ENCODE measurements around the gene APBA1.

The APBA1 gene

GRCh38 chr9:69678843-69679538 is 6.8 kb upstream of the APBA1 start:
- Histone ChIP-seq H3K4me3 (no peak overlapping the region), H3K9ac (no peak overlapping the region), H3K9me3 (no peaks in the 10 kb centered on the region), H3K4me1 (peaks cover 18% of the 10 kb centered on the region), H3K27ac (no peak overlapping the region), H3K4me2 (no peak overlapping the region), H4K20me1 (no peaks in the 10 kb centered on the region), H3K36me3 (no peaks in the 10 kb centered on the region), H3K27me3 (no peaks in the 10 kb centered on the region)
- no peak for TF ChIP-seq Cebpa-rat (IDR thresholded peaks at IDR 0.05)

GRCh38 chr9:69677931-69678330 is 5.8 kb upstream of the APBA1 start:
- Histone ChIP-seq H3K27ac (no peak overlapping the region), H3K4me3 (no peak overlapping the region), H3K4me1 (peaks cover 29% of the 10 kb centered on the region), H3K4me2 (no peak overlapping the region), H3K9me3 (no peaks in the 10 kb centered on the region), H3K9ac (no peak overlapping the region), H4K20me1 (no peaks in the 10 kb centered on the region), H3K36me3 (no peaks in the 10 kb centered on the region), H3K27me3 (no peaks in the 10 kb centered on the region)
- TF ChIP-seq Cebpa-rat (IDR thresholded peaks at IDR 0.05): no peak

- no peak for TF ChIP-seq Cebpa-rat (IDR thresholded peaks at IDR 0.05)
- Histone ChIP-seq H3K27me3 (no peaks in the 10 kb centered on the region), H3K27ac (no peak overlapping the region), H3K9me3 (no peaks in the 10 kb centered on the region), H4K20me1 (no peaks in the 10 kb centered on the region), H3K36me3 (no peaks in the 10 kb centered on the region), H3K9ac (no peak overlapping the region), H3K4me1 (peaks cover 42% of the 10 kb centered on the region), H3K4me2 (peak overlapping the region; percentile 40; the same call in 1 of the 2 replicates), H3K4me3 (no peak overlapping the region)
Measured at GRCh38 chr9:69675563-69675962, 3.4 kb upstream of the APBA1 start.

- TF ChIP-seq Cebpa-rat (IDR thresholded peaks at IDR 0.05): no peak
- H3K4me2 ChIP-seq: peak overlapping the region; percentile 94
- H3K9me3 ChIP-seq: no peaks in the 10 kb centered on the region
- no peak overlapping the region for H3K4me3 ChIP-seq
- no peaks in the 10 kb centered on the region for H3K36me3 ChIP-seq
- H3K9ac ChIP-seq: no peak overlapping the region
- no peaks in the 10 kb centered on the region for H3K27me3 ChIP-seq
- peaks cover 49% of the 10 kb centered on the region for H3K4me1 ChIP-seq
- no peaks in the 10 kb centered on the region for H4K20me1 ChIP-seq
- H3K27ac ChIP-seq: no peak overlapping the region
Measured at GRCh38 chr9:69674716-69675438, 2.7 kb upstream of the APBA1 start.

- Histone ChIP-seq H3K9me3 (no peaks in the 10 kb centered on the region), H3K9ac (no peak overlapping the region), H3K27me3 (no peaks in the 10 kb centered on the region), H3K27ac (no peak overlapping the region), H3K36me3 (no peaks in the 10 kb centered on the region), H3K4me3 (no peak overlapping the region), H4K20me1 (no peaks in the 10 kb centered on the region), H3K4me2 (peak overlapping the region; percentile 94), H3K4me1 (peaks cover 54% of the 10 kb centered on the region)
- TF ChIP-seq Cebpa-rat (IDR thresholded peaks at IDR 0.05): no peak
Measured at GRCh38 chr9:69674112-69674685, 2.0 kb upstream of the APBA1 start.

- peak overlapping the region; percentile 83 for H3K27ac ChIP-seq
Measured at GRCh38 chr9:69673311-69673640, 1.1 kb upstream of the APBA1 start.

GRCh38 chr9:69672596-69673310 is 582 bp upstream of the APBA1 start:
- Histone ChIP-seq H3K9ac (peak overlapping the region; percentile 85), H3K9me3 (no peaks in the 10 kb centered on the region), H3K4me1 (peaks cover 54% of the 10 kb centered on the region), H3K36me3 (no peaks in the 10 kb centered on the region), H3K4me3 (peak overlapping the region; percentile 87), H3K4me2 (peak overlapping the region; percentile 94), H3K27ac (peak overlapping the region; percentile 83), H4K20me1 (no peaks in the 10 kb centered on the region), H3K27me3 (no peaks in the 10 kb centered on the region)
- no peak for TF ChIP-seq Cebpa-rat (IDR thresholded peaks at IDR 0.05)

More at GRCh38 chr9:69673311-69673640, 1.1 kb upstream of the APBA1 start:
- no peaks in the 10 kb centered on the region for H3K27me3 ChIP-seq
- no peaks in the 10 kb centered on the region for H3K9me3 ChIP-seq
- H3K9ac ChIP-seq: peak overlapping the region; percentile 85
- peak overlapping the region; percentile 94 for H3K4me2 ChIP-seq
- no peaks in the 10 kb centered on the region for H4K20me1 ChIP-seq
- H3K4me1 ChIP-seq: peaks cover 54% of the 10 kb centered on the region
- H3K4me3 ChIP-seq: peak overlapping the region; percentile 87
- TF ChIP-seq Cebpa-rat (IDR thresholded peaks at IDR 0.05): no peak
- no peaks in the 10 kb centered on the region for H3K36me3 ChIP-seq

GRCh38 chr9:69671311-69671878 is 776 bp downstream of the APBA1 start:
- no peak for TF ChIP-seq Cebpa-rat (IDR thresholded peaks at IDR 0.05)
- H3K9ac ChIP-seq: peak overlapping the region; percentile 85
- H3K4me3 ChIP-seq: peak overlapping the region; percentile 87
- no peaks in the 10 kb centered on the region for H3K27me3 ChIP-seq
- peak overlapping the region; percentile 72 for H3K27ac ChIP-seq
- no peaks in the 10 kb centered on the region for H4K20me1 ChIP-seq
- H3K4me2 ChIP-seq: peak overlapping the region; percentile 94
- peaks cover 54% of the 10 kb centered on the region for H3K4me1 ChIP-seq
- H3K36me3 ChIP-seq: no peaks in the 10 kb centered on the region
- H3K9me3 ChIP-seq: no peaks in the 10 kb centered on the region

GRCh38 chr9:69667306-69667705 is 4.9 kb downstream of the APBA1 start:
- H3K4me1 ChIP-seq: peaks cover 48% of the 10 kb centered on the region
- no peak overlapping the region for H3K4me2 ChIP-seq
- no peaks in the 10 kb centered on the region for H3K36me3 ChIP-seq
- H3K9ac ChIP-seq: no peak overlapping the region
- no peaks in the 10 kb centered on the region; the same call in 1 of the 2 replicates for H4K20me1 ChIP-seq
- no peaks in the 10 kb centered on the region for H3K9me3 ChIP-seq
- no peak overlapping the region for H3K4me3 ChIP-seq
- no peak overlapping the region for H3K27ac ChIP-seq
- no peaks in the 10 kb centered on the region for H3K27me3 ChIP-seq
- no peak for TF ChIP-seq Cebpa-rat (IDR thresholded peaks at IDR 0.05)
